ENCODE measurements around the gene ENTR1. TPM values are rescaled to one million over a fixed set of nuclear protein-coding genes. Genes with fewer than 3 reads are reported as not detected.

The ENTR1 gene
- total RNA-seq, 2 experiments from 2014 or later, result 85.7 to 91.6 TPM

GRCh38 chr9:136358016-136358415 is 52.4 kb downstream of the ENTR1 start:
- no peaks in the 10 kb centered on the region for H3K27me3 Mint-ChIP-seq (ENCODE audit: low read depth)
- no peaks in the 10 kb centered on the region for H3K9me3 Mint-ChIP-seq
- intact Hi-C loops (cut with micrococcal nuclease), result no loop called here
- H3K27ac Mint-ChIP-seq, result no peak overlapping the region
- CTCF ChIA-PET, result no interaction called here
- no peak for DNase-seq
- no peak overlapping the region for H3K4me3 Mint-ChIP-seq
- no peaks in the 10 kb centered on the region for H3K36me3 Mint-ChIP-seq (ENCODE audit: low read depth)
- H3K4me1 Mint-ChIP-seq (ENCODE audit: low read depth), result peaks cover 4% of the 10 kb centered on the region

- DNase-seq, result no peak
- CTCF ChIA-PET, result no interaction called here
These were observed 53.1 kb downstream of the ENTR1 start for GRCh38 chr9:136357202-136357725.

GRCh38 chr9:136355616-136356557 is 54.5 kb downstream of the ENTR1 start:
- intact Hi-C loops (cut with micrococcal nuclease), result no loop called here
- DNase-seq, result no peak
- H3K9me3 Mint-ChIP-seq, result no peaks in the 10 kb centered on the region
- no peaks in the 10 kb centered on the region for H3K36me3 Mint-ChIP-seq (ENCODE audit: low read depth)
- no peak overlapping the region for H3K4me3 Mint-ChIP-seq
- no peak overlapping the region for H3K27ac Mint-ChIP-seq
- CTCF ChIA-PET, result no interaction called here
- no peaks in the 10 kb centered on the region for H3K4me1 Mint-ChIP-seq (ENCODE audit: low read depth)
- no peaks in the 10 kb centered on the region for H3K27me3 Mint-ChIP-seq (ENCODE audit: low read depth)

More at GRCh38 chr9:136357202-136357725, 53.1 kb downstream of the ENTR1 start:
- H3K9me3 Mint-ChIP-seq, result no peaks in the 10 kb centered on the region
- H3K36me3 Mint-ChIP-seq (ENCODE audit: low read depth), result no peaks in the 10 kb centered on the region
- H3K4me1 Mint-ChIP-seq (ENCODE audit: low read depth), result no peaks in the 10 kb centered on the region
- H3K27ac Mint-ChIP-seq, result no peak overlapping the region
- no peaks in the 10 kb centered on the region for H3K27me3 Mint-ChIP-seq (ENCODE audit: low read depth)
- no peak overlapping the region for H3K4me3 Mint-ChIP-seq
- intact Hi-C loops (cut with micrococcal nuclease), result no loop called here

GRCh38 chr9:136354592-136355085 is 55.8 kb downstream of the ENTR1 start:
- CTCF ChIA-PET, result no interaction called here
- intact Hi-C loops (cut with micrococcal nuclease), result no loop called here
- Mint-ChIP-seq H3K9me3 (no peaks in the 10 kb centered on the region), H3K36me3 (ENCODE audit: low read depth) (no peaks in the 10 kb centered on the region), H3K4me1 (ENCODE audit: low read depth) (no peaks in the 10 kb centered on the region), H3K4me3 (no peak overlapping the region), H3K27ac (no peak overlapping the region), H3K27me3 (ENCODE audit: low read depth) (no peaks in the 10 kb centered on the region)
- no peak for DNase-seq

GRCh38 chr9:136353757-136354488 is 56.5 kb downstream of the ENTR1 start:
- CTCF ChIA-PET, result no interaction called here

GRCh38 chr9:136353088-136353487 is 57.3 kb downstream of the ENTR1 start:
- intact Hi-C loops (cut with micrococcal nuclease), result no loop called here
- H3K27me3 Mint-ChIP-seq (ENCODE audit: low read depth), result no peaks in the 10 kb centered on the region
- CTCF ChIA-PET, result no interaction called here
- no peaks in the 10 kb centered on the region for H3K36me3 Mint-ChIP-seq (ENCODE audit: low read depth)
- H3K27ac Mint-ChIP-seq, result no peak overlapping the region
- H3K9me3 Mint-ChIP-seq, result no peaks in the 10 kb centered on the region
- H3K4me1 Mint-ChIP-seq (ENCODE audit: low read depth), result no peaks in the 10 kb centered on the region
- DNase-seq, result no peak
- no peak overlapping the region for H3K4me3 Mint-ChIP-seq

More at GRCh38 chr9:136353757-136354488, 56.5 kb downstream of the ENTR1 start:
- Mint-ChIP-seq H3K36me3 (ENCODE audit: low read depth) (no peaks in the 10 kb centered on the region), H3K27me3 (ENCODE audit: low read depth) (no peaks in the 10 kb centered on the region), H3K27ac (no peak overlapping the region), H3K9me3 (no peaks in the 10 kb centered on the region), H3K4me3 (no peak overlapping the region), H3K4me1 (ENCODE audit: low read depth) (no peaks in the 10 kb centered on the region)
- no peak for DNase-seq
- intact Hi-C loops (cut with micrococcal nuclease), result no loop called here

GRCh38 chr9:136352682-136353081 is 57.7 kb downstream of the ENTR1 start:
- intact Hi-C loops (cut with micrococcal nuclease), result no loop called here
- DNase-seq, result no peak
- Mint-ChIP-seq H3K27ac (no peak overlapping the region), H3K4me1 (ENCODE audit: low read depth) (no peaks in the 10 kb centered on the region), H3K4me3 (no peak overlapping the region), H3K27me3 (ENCODE audit: low read depth) (no peaks in the 10 kb centered on the region), H3K9me3 (no peaks in the 10 kb centered on the region), H3K36me3 (ENCODE audit: low read depth) (no peaks in the 10 kb centered on the region)
- CTCF ChIA-PET, result no interaction called here

Other genes with a start within 250 kb of the ENTR1 start
- not detected for gene LHX3, start 205.5 kb downstream of the ENTR1 start, total RNA-seq
- gene QSOX2, start 164.8 kb downstream of the ENTR1 start, total RNA-seq, result 10 to 100 TPM; 17.7 to 18.0 TPM
- gene CCDC187, start 106.5 kb downstream of the ENTR1 start, total RNA-seq, result not detected
- 1 to 10 TPM; 9.0 TPM for gene GPSM1, start 83.1 kb downstream of the ENTR1 start, total RNA-seq
- gene DNLZ, start 46.9 kb downstream of the ENTR1 start, total RNA-seq, result 10 to 100 TPM in 1 of 2 experiments, 1 to 10 TPM in 1; 9.9 to 12.0 TPM
- gene CARD9, start 36.9 kb downstream of the ENTR1 start, total RNA-seq, result under 1 TPM; 0.12 to 0.22 TPM
- gene SNAPC4, start 10.4 kb downstream of the ENTR1 start, total RNA-seq, result 10 to 100 TPM; 12.3 to 14.1 TPM
- 10 to 100 TPM; 69.2 to 73.7 TPM for gene PMPCA, start within 50 bp of the ENTR1 start, total RNA-seq
- gene INPP5E, start 29.2 kb upstream of the ENTR1 start, total RNA-seq, result 10 to 100 TPM; 13.9 to 14.8 TPM
- gene SEC16A, start 72.4 kb upstream of the ENTR1 start, total RNA-seq, result 10 to 100 TPM; 44.1 to 47.3 TPM
- gene NOTCH1, start 135.4 kb upstream of the ENTR1 start, total RNA-seq, result 10 to 100 TPM; 71.4 to 80.2 TPM

Measured in activated naive CD4-positive, alpha-beta T cell treated with anti-CD3 and anti-CD28 coated beads for 36 hours (primary cell).